ENCODE measurements around the gene GRM7. TPM values are rescaled to one million over a fixed set of nuclear protein-coding genes. Genes with fewer than 3 reads are reported as not detected.

Gene GRM7
- total RNA-seq, 1 donor from 2014 or later: 1.5 TPM

DNA sequence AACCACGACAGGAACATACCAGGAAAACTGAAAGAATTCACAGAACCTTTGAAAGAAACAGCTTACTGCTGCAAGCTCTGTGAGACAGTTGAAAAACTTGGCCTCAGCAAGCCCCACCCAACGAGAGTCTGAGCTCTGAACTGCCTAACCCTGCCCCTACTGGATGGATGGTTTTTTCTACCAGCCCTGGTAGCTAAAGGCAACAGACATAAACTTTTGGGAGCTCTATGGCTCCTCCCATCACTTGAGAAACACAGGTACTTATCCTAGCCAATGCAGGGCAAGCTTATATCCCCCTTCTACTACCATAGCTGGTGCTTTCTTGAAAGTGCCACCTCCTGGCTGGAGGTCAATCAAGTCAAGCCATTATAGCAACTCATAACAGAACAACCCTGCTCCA lies 471.8 kb downstream of the GRM7 start:
- DNase-seq (ENCODE audit: low read depth, low spot score): no peak
- H3K36me3 Mint-ChIP-seq (ENCODE audit: low read depth): peaks cover 2% of the 10 kb centered on the region
- no peak overlapping the region for H3K27ac Mint-ChIP-seq (ENCODE audit: unreplicated experiment)
- TF ChIP-seq, protein P1, sequence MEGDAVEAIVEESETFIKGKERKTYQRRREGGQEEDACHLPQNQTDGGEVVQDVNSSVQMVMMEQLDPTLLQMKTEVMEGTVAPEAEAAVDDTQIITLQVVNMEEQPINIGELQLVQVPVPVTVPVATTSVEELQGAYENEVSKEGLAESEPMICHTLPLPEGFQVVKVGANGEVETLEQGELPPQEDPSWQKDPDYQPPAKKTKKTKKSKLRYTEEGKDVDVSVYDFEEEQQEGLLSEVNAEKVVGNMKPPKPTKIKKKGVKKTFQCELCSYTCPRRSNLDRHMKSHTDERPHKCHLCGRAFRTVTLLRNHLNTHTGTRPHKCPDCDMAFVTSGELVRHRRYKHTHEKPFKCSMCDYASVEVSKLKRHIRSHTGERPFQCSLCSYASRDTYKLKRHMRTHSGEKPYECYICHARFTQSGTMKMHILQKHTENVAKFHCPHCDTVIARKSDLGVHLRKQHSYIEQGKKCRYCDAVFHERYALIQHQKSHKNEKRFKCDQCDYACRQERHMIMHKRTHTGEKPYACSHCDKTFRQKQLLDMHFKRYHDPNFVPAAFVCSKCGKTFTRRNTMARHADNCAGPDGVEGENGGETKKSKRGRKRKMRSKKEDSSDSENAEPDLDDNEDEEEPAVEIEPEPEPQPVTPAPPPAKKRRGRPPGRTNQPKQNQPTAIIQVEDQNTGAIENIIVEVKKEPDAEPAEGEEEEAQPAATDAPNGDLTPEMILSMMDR (conservative IDR thresholded peaks at IDR 0.05): no peak
- no peaks in the 10 kb centered on the region for H3K4me1 Mint-ChIP-seq
- no peak overlapping the region for H3K4me3 Mint-ChIP-seq
- no peaks in the 10 kb centered on the region for H3K27me3 Mint-ChIP-seq (ENCODE audit: low read depth)
- peaks cover 8% of the 10 kb centered on the region for H3K9me3 Mint-ChIP-seq

DNA sequence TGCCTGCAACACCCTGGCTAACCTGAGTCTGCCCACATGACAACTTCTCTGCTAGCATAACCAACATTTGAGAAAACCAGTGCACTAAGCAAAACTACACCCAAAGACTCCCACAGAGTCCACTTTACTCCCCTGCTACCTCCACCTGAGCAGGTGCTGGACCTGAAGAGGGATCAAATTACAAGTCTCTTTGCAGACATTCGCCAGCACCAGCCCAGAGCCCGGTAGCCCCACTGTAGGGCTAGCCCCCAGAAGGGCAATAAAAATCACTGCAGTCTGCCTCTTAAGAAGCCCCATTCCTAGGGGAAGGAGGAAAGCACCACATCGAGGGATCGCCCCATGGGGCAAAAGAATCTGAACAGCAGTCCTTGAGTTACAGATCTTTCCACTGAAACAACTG lies 472.2 kb downstream of the GRM7 start:
- no peak for DNase-seq (ENCODE audit: low read depth, low spot score)

DNA sequence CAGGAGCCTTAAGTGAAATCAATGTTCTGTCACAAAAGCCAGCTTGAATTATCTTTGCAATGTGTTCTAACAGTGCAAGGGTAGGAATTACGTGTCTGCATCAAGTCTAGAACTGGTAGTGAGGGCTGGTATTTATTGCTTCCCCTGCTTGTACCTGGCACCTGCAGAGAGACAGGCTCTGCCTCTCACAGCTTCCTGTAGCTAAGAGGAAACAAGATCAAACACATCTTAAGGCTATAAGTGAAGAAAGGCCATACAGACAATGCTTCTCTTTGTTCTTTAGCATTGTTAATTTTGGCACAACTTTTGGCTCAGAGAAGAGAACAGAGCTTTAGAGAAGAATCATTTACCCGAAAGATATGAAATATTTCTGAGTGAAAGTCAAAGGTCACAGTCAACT lies 479.9 kb downstream of the GRM7 start:
- peaks cover 6% of the 10 kb centered on the region for H3K4me1 Mint-ChIP-seq
- no peak overlapping the region for H3K4me3 Mint-ChIP-seq
- DNase-seq (ENCODE audit: low read depth, low spot score): no peak
- H3K27me3 Mint-ChIP-seq (ENCODE audit: low read depth): no peaks in the 10 kb centered on the region
- H3K27ac Mint-ChIP-seq (ENCODE audit: unreplicated experiment): no peak overlapping the region
- H3K36me3 Mint-ChIP-seq (ENCODE audit: low read depth): peaks cover 2% of the 10 kb centered on the region
- TF ChIP-seq, protein P1 (conservative IDR thresholded peaks at IDR 0.05): no peak
- peaks cover 12% of the 10 kb centered on the region for H3K9me3 Mint-ChIP-seq

More for the DNA sequence above, 472.2 kb downstream of the GRM7 start:
- peaks cover 2% of the 10 kb centered on the region for H3K36me3 Mint-ChIP-seq (ENCODE audit: low read depth)
- H3K9me3 Mint-ChIP-seq: peaks cover 9% of the 10 kb centered on the region
- H3K4me3 Mint-ChIP-seq: no peak overlapping the region
- H3K4me1 Mint-ChIP-seq: no peaks in the 10 kb centered on the region
- no peaks in the 10 kb centered on the region for H3K27me3 Mint-ChIP-seq (ENCODE audit: low read depth)
- H3K27ac Mint-ChIP-seq (ENCODE audit: unreplicated experiment): no peak overlapping the region
- TF ChIP-seq, protein P1 (conservative IDR thresholded peaks at IDR 0.05): no peak

DNA sequence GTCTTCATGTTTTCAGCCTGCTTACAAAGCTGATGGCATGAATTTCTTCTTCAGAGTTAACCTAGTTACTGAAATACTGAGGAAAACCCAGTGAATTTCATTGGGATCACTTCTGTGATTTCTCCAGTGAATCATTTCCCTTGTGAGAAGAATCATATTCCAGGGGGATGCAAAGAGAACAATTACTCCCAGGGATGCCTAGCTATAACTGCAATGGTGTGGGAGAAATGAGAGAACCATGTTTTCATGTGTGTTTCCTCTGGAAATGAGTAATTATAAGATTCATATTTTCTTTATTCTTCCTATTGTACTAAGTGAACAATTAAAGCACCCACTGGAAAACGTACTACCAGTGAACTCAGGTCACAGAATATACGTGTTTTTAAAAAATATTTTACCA lies 485.4 kb downstream of the GRM7 start:
- no peaks in the 10 kb centered on the region for H3K9me3 Mint-ChIP-seq
- no peak overlapping the region for H3K27ac Mint-ChIP-seq (ENCODE audit: unreplicated experiment)
- no peaks in the 10 kb centered on the region for H3K27me3 Mint-ChIP-seq (ENCODE audit: low read depth)
- no peak for DNase-seq (ENCODE audit: low read depth, low spot score)
- no peaks in the 10 kb centered on the region for H3K36me3 Mint-ChIP-seq (ENCODE audit: low read depth)
- no peak overlapping the region for H3K4me3 Mint-ChIP-seq
- TF ChIP-seq, protein P1 (conservative IDR thresholded peaks at IDR 0.05): no peak
- no peaks in the 10 kb centered on the region for H3K4me1 Mint-ChIP-seq

DNA sequence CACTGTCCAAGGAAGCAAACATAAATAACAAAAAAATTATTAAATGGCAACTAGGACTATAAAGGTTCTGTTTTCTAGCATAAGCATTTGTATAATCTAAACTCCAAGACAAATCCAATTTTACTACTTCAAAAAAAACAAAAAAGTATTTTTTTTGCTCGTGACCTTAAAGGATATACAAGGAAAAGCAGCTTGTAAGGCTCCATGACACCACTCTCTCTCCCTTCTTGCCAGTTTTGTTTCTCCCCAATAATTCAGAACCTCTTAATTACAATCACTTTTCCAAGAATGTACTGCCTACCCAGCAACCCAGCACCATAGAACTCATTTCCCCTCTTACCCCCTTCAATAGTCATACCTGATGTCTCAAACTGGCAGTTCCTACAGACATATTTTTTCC lies 496.2 kb downstream of the GRM7 start:
- Mint-ChIP-seq H3K27me3 (ENCODE audit: low read depth) (no peaks in the 10 kb centered on the region), H3K36me3 (ENCODE audit: low read depth) (no peaks in the 10 kb centered on the region), H3K9me3 (no peaks in the 10 kb centered on the region), H3K4me1 (no peaks in the 10 kb centered on the region), H3K4me3 (no peak overlapping the region), H3K27ac (ENCODE audit: unreplicated experiment) (no peak overlapping the region)
- TF ChIP-seq, protein P1 (conservative IDR thresholded peaks at IDR 0.05): no peak
- DNase-seq (ENCODE audit: low read depth, low spot score): no peak

DNA sequence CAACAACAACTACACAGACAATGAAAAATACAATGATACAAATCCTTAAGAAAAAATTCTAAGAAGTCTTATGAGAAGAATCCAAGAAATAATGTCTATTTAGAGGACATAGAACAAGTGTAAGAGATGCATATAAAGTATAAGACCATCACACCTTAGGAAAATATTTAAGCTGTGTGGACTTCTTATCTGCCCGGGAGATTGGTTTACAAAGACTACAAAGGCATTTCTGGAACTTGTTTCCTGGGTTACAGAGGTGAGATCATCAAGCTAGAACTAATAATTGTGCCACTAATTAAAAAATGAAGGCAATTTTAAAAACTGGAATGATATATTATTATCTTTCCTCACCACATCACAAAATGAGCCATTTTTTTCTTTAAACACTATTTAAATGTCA lies 507.1 kb downstream of the GRM7 start:
- Mint-ChIP-seq H3K4me3 (no peak overlapping the region), H3K9me3 (no peaks in the 10 kb centered on the region), H3K4me1 (no peaks in the 10 kb centered on the region), H3K27me3 (ENCODE audit: low read depth) (no peaks in the 10 kb centered on the region), H3K36me3 (ENCODE audit: low read depth) (no peaks in the 10 kb centered on the region), H3K27ac (ENCODE audit: unreplicated experiment) (no peak overlapping the region)
- DNase-seq (ENCODE audit: low read depth, low spot score): no peak
- TF ChIP-seq, protein P1 (conservative IDR thresholded peaks at IDR 0.05): no peak

Measured in neural crest cell (in vitro differentiated cells).